HCT116 (cell line): ENCODE measurements around the gene CFAP221. TPM values are rescaled to one million over a fixed set of nuclear protein-coding genes. Genes with fewer than 3 reads are reported as not detected.
"Not testable (repeated sequence)": the region's sequence is repeated elsewhere in the genome, so short reads cannot be mapped to it uniquely, and the experiment has no call there.

Experiments
- ATAC-seq: fragments of 200-7000 bp; cut with Tn5 transposase; 2 replicates; pipeline ENCODE4 v1.9.1; 2020; ENCODE audit warnings: mild to moderate bottlenecking, moderate library complexity
- BruUV-seq: library from RNA; stranded (reverse); fragments of 400-500 nt; replicated peaks from 2 replicates; lab custom pipeline; 2021; lab: Mats Ljungman, UMichigan
- CTCF ChIA-PET: fragments of 300-600 bp; sonication (Branson Sonifier 250); formaldehyde crosslinking; loops from one replicate; lab custom pipeline; 2021; ENCODE audit warnings: antibody characterized with exemption; lab: Charles Lee
- POLR2A ChIA-PET: fragments of 300-600, 350-600 bp; sonication (Branson Sonifier 250); formaldehyde crosslinking; loops from one replicate; lab custom pipeline; 2021; ENCODE audit warnings: antibody characterized with exemption; lab: Charles Lee
- RAD21 ChIA-PET, 2 experiments: fragments of 300-600 bp; sonication (Branson Sonifier 250); formaldehyde crosslinking; loops; one replicate each; lab custom pipeline; 2023; ENCODE audit warnings: low total read pairs in 2 of 2; ENCODE audit not compliant: uncharacterized antibody in 2 of 2, unreplicated experiment in 2 of 2, low non-redundant PET in 1 of 2; lab: Charles Lee
- DNase-seq: peaks from one replicate; pipeline ENCODE4 v3.0.0-alpha.2; 2010; ENCODE audit warnings: low read depth, low spot score
- H2AFZ ChIP-seq: fragments of 200-600 bp; shearing (Covaris generic), sonication (generic); 2 replicates; pipeline ENCODE4 v1.6.1; 2017; ENCODE audit warnings: low read depth, mixed run types, mixed read lengths, antibody characterized with exemption, low read length; ENCODE audit not compliant: poor library complexity, severe bottlenecking
- H3K27ac ChIP-seq: 2 replicates; pipeline ENCODE4 v1.5.1; 2012; ENCODE audit warnings: low read depth, low read length
- H3K27me3 ChIP-seq: fragments of 200-600 bp; sonication (generic); 2 replicates; pipeline ENCODE4 v1.6.1; 2016; ENCODE audit warnings: mixed run types, low read length, mixed read lengths; ENCODE audit not compliant: insufficient read depth
- H3K36me3 ChIP-seq, 2 experiments: fragments of 200-500 bp in 1 of 2; fragments of 200-600 bp in 1 of 2; sonication (Bioruptor generic) in 1 of 2; sonication (generic) in 1 of 2; 2 replicates each; pipeline versions ENCODE4 v1.5.1 to v1.6.1; 2014 to 2016; ENCODE audit warnings: low read length in 2 of 2, inconsistent platforms in 1 of 2, mixed read lengths in 1 of 2, mixed run types in 1 of 2; ENCODE audit not compliant: insufficient read depth in 2 of 2, control insufficient read depth in 1 of 2
- H3K4me1 ChIP-seq, 2 experiments: fragments of 200-600 bp in 1 of 2; sonication (generic) in 1 of 2; 2 replicates each; pipeline versions ENCODE4 v1.5.1 to v1.6.1; 2012 to 2017; ENCODE audit warnings: low read length in 2 of 2, inconsistent platforms in 1 of 2, mild to moderate bottlenecking in 1 of 2, mixed read lengths in 1 of 2, mixed run types in 1 of 2, moderate library complexity in 1 of 2; ENCODE audit not compliant: insufficient read depth in 2 of 2, control insufficient read depth in 1 of 2
- H3K4me2 ChIP-seq: fragments of 200-600 bp; sonication (generic); 2 replicates; pipeline ENCODE4 v1.6.1; 2017; ENCODE audit warnings: mixed run types, low read length, mixed read lengths
- H3K4me3 ChIP-seq, 2 experiments: fragments of 200-600 bp in 1 of 2; sonication (generic) in 1 of 2; replicated peaks in 1 of 2; 2 replicates each; pipeline ENCODE4 v1.5.1; 2011 to 2016; ENCODE audit warnings: low read length in 2 of 2, control low read depth in 1 of 2, low read depth in 1 of 2, mild to moderate bottlenecking in 1 of 2, mixed read lengths in 1 of 2, mixed run types in 1 of 2
- H3K79me2 ChIP-seq: fragments of 200-600 bp; sonication (generic); 2 replicates; pipeline ENCODE4 v1.6.1; 2017; ENCODE audit warnings: mild to moderate bottlenecking, mixed run types, low read length, moderate library complexity, mixed read lengths; ENCODE audit not compliant: insufficient read depth
- H3K9ac ChIP-seq: fragments of 200-600 bp; sonication (generic); 2 replicates; pipeline ENCODE4 v1.6.1; 2016; ENCODE audit warnings: low read length, mixed read lengths
- H3K9me2 ChIP-seq: fragments of 200-600 bp; sonication (generic), shearing (Covaris generic); 2 replicates; pipeline ENCODE4 v1.6.1; 2017; ENCODE audit warnings: mixed run types, mild to moderate bottlenecking, moderate library complexity; ENCODE audit not compliant: insufficient read depth
- H3K9me3 ChIP-seq, 2 experiments: fragments of 200-500 bp in 1 of 2; fragments of 200-600 bp in 1 of 2; sonication (Bioruptor generic) in 1 of 2; sonication (generic) in 1 of 2; 2 replicates each; pipeline ENCODE4 v1.6.1; 2014 to 2017; ENCODE audit warnings: low read length in 2 of 2, mixed read lengths in 2 of 2, inconsistent platforms in 1 of 2, low read depth in 1 of 2, mild to moderate bottlenecking in 1 of 2, mixed run types in 1 of 2, moderate library complexity in 1 of 2; ENCODE audit not compliant: control insufficient read depth in 1 of 2, insufficient read depth in 1 of 2
- H4K20me1 ChIP-seq: fragments of 200-600 bp; sonication (generic), shearing (Covaris generic); 2 replicates; pipeline ENCODE4 v1.6.1; 2017; ENCODE audit warnings: mixed run types, mild to moderate bottlenecking, moderate library complexity; ENCODE audit not compliant: insufficient read depth
- CEBPB ChIP-seq: IDR thresholded peaks from 2 replicates; pipeline ENCODE4 v1.6.1; 2012; ENCODE audit warnings: low read depth
- CTCF ChIP-seq, 3 experiments: fragments of 200-600 bp in 1 of 3; sonication (generic) in 1 of 3; IDR thresholded peaks in 2 of 3; conservative IDR thresholded peaks in 1 of 3; 2 replicates each; pipeline ENCODE4 v1.5.1; 2012 to 2017; ENCODE audit warnings: low read depth in 2 of 3, low read length in 2 of 3, antibody characterized with exemption in 1 of 3, borderline replicate concordance in 1 of 3, control low read depth in 1 of 3, mild to moderate bottlenecking in 1 of 3, mixed read lengths in 1 of 3, mixed run types in 1 of 3, moderate library complexity in 1 of 3; ENCODE audit not compliant: insufficient read depth in 1 of 3
- EZH2phosphoT487 ChIP-seq: fragments of 200-600 bp; IDR thresholded peaks from 2 replicates; pipeline ENCODE4 v1.6.1; 2018; ENCODE audit warnings: antibody characterized with exemption, borderline replicate concordance
- JUND ChIP-seq: IDR thresholded peaks from 2 replicates; pipeline ENCODE4 v1.6.1; 2012
- POLR2A ChIP-seq: IDR thresholded peaks from 2 replicates; pipeline ENCODE4 v1.7.0; 2011; ENCODE audit warnings: borderline replicate concordance; ENCODE audit not compliant: insufficient read depth, insufficient read length; ENCODE audit errors: extremely low read depth
- POLR2AphosphoS5 ChIP-seq: IDR thresholded peaks from 2 replicates; pipeline ENCODE4 v1.6.1; 2011; ENCODE audit warnings: mild to moderate bottlenecking, low read depth, low read length, moderate library complexity
- RAD21 ChIP-seq: IDR thresholded peaks from 2 replicates; pipeline ENCODE4 v1.6.1; 2012; ENCODE audit warnings: low read depth, mild to moderate bottlenecking
- SIN3A ChIP-seq: IDR thresholded peaks from 2 replicates; pipeline ENCODE4 v1.6.1; 2012; ENCODE audit warnings: low read depth
- SP1 ChIP-seq: IDR thresholded peaks from 2 replicates; pipeline ENCODE4 v1.6.1; 2012; ENCODE audit warnings: low read depth
- TCF7L2 ChIP-seq: IDR thresholded peaks from 2 replicates; pipeline ENCODE4 v1.7.0; 2011; ENCODE audit warnings: borderline replicate concordance, inconsistent platforms; ENCODE audit not compliant: insufficient read depth, insufficient read length; ENCODE audit errors: extremely low read depth
- YY1 ChIP-seq: IDR thresholded peaks from 2 replicates; pipeline ENCODE4 v1.6.1; 2011; ENCODE audit warnings: low read length, low read depth, moderate library complexity, mild to moderate bottlenecking; ENCODE audit not compliant: insufficient replicate concordance; ENCODE audit errors: extremely low read depth
- ZFX ChIP-seq: fragments of 450-650 bp; IDR thresholded peaks from 2 replicates; pipeline ENCODE4 v1.6.1; 2017
- ZNF274 ChIP-seq: fragments of 200-500 bp; sonication (Bioruptor generic); IDR thresholded peaks from 2 replicates; pipeline ENCODE4 v1.6.1; 2014; ENCODE audit warnings: mild to moderate bottlenecking, low read depth, low read length, inconsistent platforms
- intact Hi-C: fragments of 100-400 bp; cut with micrococcal nuclease; formaldehyde crosslinking; loops from 2 replicates; pipeline ENCODE4 v1.10.0; 2022
- total RNA-seq: library from RNA; stranded (reverse); gene quantifications from one replicate; pipeline ENCODE4 v1.2.1, GENCODE V29; 2021; ENCODE audit not compliant: unreplicated experiment

CFAP221 gene
- total RNA-seq, 1 experiment from 2014 or later, result 0.96 TPM

GRCh38 chr2:119608553-119608952 lies 64.3 kb downstream of the CFAP221 start:
- no TSS peak for BruUV-seq
- TF ChIP-seq EZH2phosphoT487, result no peak
- TF ChIP-seq ZNF274, result no peak
- TF ChIP-seq TCF7L2, result no peak
- no peak for TF ChIP-seq ZFX
- TF ChIP-seq SIN3A, result no peak
- no peak for TF ChIP-seq CEBPB
- TF ChIP-seq, all 23 proteins: peak for 0
- H3K9ac ChIP-seq, result no peak overlapping the region
- no peak overlapping the region for H2AFZ ChIP-seq
- H3K4me1 ChIP-seq, result peaks cover 0 to 9% of the 10 kb centered on the region in 2 experiments; a peak in 2 of 4 replicates
- ChIA-PET RAD21 (no interaction called here), CTCF (no interaction called here), POLR2A (no interaction called here)
- DNase-seq (no peak), ATAC-seq (no peak)
- no peak overlapping the region for H3K4me2 ChIP-seq
- H3K4me3 ChIP-seq, result no peak overlapping the region
- no peaks in the 10 kb centered on the region for H3K36me3 ChIP-seq
- H4K20me1 ChIP-seq, result no peaks in the 10 kb centered on the region
- no peaks in the 10 kb centered on the region for H3K9me3 ChIP-seq
- H3K9me2 ChIP-seq, result no peaks in the 10 kb centered on the region
- H3K79me2 ChIP-seq, result no peaks in the 10 kb centered on the region
- no peak overlapping the region for H3K27ac ChIP-seq
- no peaks in the 10 kb centered on the region for H3K27me3 ChIP-seq
- intact Hi-C loops, result no loop called here

GRCh38 chr2:119609337-119609736 lies 65.1 kb downstream of the CFAP221 start:
- Histone ChIP-seq H2AFZ (no peak overlapping the region), H3K4me1 (peaks cover 0 to 4% of the 10 kb centered on the region in 2 experiments; a peak in 2 of 4 replicates), H3K4me3 (no peak overlapping the region), H3K9me2 (no peaks in the 10 kb centered on the region), H3K9me3 (0 out of 4 replicates have a peak, but pooled peaks cover 0 to 3% of the 10 kb centered on the region in 2 experiments), H3K4me2 (no peak overlapping the region), H3K79me2 (no peaks in the 10 kb centered on the region), H3K9ac (no peak overlapping the region), H3K27ac (no peak overlapping the region), H3K27me3 (no peaks in the 10 kb centered on the region), H4K20me1 (no peaks in the 10 kb centered on the region), H3K36me3 (no peaks in the 10 kb centered on the region)
- DNase-seq (no peak), ATAC-seq (no peak)
- RAD21 ChIA-PET, result no interaction called here
- TF ChIP-seq CTCF (IDR thresholded peaks at IDR 0.05 in 2 of 3, conservative IDR thresholded peaks at IDR 0.05 in 1 of 3; ENCODE audit: borderline replicate concordance in 1 of 3, insufficient read depth in 1 of 3, low read depth in 2 of 3, low read length in 2 of 3), result no peak
- TF ChIP-seq CEBPB, result no peak
- no peak for TF ChIP-seq SIN3A
- TF ChIP-seq TCF7L2, result no peak
- no peak for TF ChIP-seq ZFX
- TF ChIP-seq POLR2A, result no peak
- no peak for TF ChIP-seq SP1
- TF ChIP-seq POLR2AphosphoS5, result no peak
- TF ChIP-seq JUND, result no peak
- TF ChIP-seq RAD21, result no peak
- no peak for TF ChIP-seq YY1
- CTCF ChIA-PET, result no interaction called here
- POLR2A ChIA-PET, result no interaction called here
- no TSS peak for BruUV-seq
- intact Hi-C loops, result no loop called here

GRCh38 chr2:119614140-119614539 lies 69.9 kb downstream of the CFAP221 start:
- H3K9me2 ChIP-seq, H3K9me3 ChIP-seq, H3K36me3 ChIP-seq, DNase-seq, BruUV-seq, H3K9ac ChIP-seq, intact Hi-C loops, RAD21 ChIA-PET, H2AFZ ChIP-seq, H3K4me1 ChIP-seq, H3K27ac ChIP-seq, CTCF ChIA-PET, POLR2A ChIA-PET, H3K4me2 ChIP-seq, H3K79me2 ChIP-seq, ATAC-seq, H3K27me3 ChIP-seq, H4K20me1 ChIP-seq, H3K4me3 ChIP-seq: not testable (repeated sequence)
